D721Med (cell line): ENCODE measurements around the gene STIMATE.

Source experiments
- DNase-seq: peaks from one replicate; pipeline ENCODE4 v3.0.0; 2011; ENCODE audit warnings: low spot score; ENCODE audit not compliant: insufficient read length
- FAIRE-seq: peaks from 2 replicates; lab custom pipeline; 2011; peaks lifted over from hg19 to GRCh38; lab: Jason Lieb, UNC
- TF ChIP-seq, protein P1 (sequence below): IDR thresholded peaks from 2 replicates; pipeline ENCODE4 v1.5.1; 2012; ENCODE audit warnings: mild to moderate bottlenecking, control low read depth; ENCODE audit not compliant: insufficient read depth; ENCODE audit errors: missing control alignments

Gene STIMATE

DNA sequence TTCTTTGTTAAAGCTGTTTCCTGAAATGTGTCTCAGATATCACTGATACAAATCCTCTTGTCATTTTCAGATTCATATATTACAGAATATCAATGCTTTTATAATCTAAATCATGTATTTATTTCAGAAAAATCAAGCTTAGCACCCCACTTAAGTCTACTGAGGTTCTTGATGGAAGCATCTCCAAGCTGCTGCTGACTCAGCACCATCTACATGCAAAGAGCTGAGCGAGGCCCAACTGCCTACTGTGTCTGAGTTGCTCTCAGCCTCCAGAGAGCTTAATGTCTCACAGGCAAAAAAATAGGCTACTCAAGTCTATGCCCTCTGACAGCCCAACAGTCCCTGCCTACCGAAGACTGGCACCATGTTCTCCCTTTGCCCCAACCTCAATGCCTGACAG, 29.2 kb upstream of the STIMATE start:
- TF ChIP-seq, protein P1, sequence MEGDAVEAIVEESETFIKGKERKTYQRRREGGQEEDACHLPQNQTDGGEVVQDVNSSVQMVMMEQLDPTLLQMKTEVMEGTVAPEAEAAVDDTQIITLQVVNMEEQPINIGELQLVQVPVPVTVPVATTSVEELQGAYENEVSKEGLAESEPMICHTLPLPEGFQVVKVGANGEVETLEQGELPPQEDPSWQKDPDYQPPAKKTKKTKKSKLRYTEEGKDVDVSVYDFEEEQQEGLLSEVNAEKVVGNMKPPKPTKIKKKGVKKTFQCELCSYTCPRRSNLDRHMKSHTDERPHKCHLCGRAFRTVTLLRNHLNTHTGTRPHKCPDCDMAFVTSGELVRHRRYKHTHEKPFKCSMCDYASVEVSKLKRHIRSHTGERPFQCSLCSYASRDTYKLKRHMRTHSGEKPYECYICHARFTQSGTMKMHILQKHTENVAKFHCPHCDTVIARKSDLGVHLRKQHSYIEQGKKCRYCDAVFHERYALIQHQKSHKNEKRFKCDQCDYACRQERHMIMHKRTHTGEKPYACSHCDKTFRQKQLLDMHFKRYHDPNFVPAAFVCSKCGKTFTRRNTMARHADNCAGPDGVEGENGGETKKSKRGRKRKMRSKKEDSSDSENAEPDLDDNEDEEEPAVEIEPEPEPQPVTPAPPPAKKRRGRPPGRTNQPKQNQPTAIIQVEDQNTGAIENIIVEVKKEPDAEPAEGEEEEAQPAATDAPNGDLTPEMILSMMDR, result no peak
- DNase-seq (no peak), FAIRE-seq (no peak)

DNA sequence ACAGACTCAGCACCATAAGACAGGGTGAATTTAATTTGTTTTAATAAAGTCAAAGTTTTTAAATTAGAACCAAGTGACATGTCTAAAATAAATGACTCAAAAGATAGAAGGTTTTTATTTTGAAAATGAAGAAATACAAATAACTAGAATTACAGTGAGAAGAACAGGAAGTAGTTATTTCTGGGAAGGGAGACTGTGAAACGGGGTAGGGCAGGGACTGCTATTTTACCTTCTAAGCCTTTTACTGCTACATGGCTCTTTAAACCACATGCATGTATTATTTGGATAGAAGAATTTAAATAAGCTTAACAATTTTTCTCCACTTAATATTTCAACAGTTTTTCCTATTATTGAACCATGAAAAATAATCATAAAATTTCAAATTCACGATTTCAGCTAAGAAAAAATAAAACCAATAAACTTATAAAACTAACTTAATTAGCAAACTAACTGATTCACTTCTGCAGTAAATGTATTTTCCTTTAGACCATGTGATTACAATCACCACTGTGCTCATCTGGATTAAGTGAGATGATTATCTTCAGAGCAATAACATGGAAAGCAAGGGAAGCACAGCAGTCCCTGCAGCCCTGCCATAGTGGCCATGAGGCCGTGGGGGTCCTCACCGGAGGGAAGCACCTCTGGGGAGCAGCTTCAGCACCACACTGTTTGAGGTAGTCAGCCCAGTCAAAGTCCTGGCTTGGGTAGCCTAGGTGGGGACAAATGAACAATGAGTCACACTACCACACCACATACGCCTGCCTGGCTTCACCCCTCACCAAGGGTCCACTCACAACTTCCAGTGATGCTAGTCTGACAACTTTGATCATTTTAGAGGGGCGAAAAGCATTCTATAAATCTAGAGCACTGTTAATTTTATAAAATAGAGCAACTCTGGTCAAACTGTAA, 28.3 kb upstream of the STIMATE start:
- TF ChIP-seq, protein P1, result no peak
- no peak for DNase-seq
- no peak for FAIRE-seq

DNA sequence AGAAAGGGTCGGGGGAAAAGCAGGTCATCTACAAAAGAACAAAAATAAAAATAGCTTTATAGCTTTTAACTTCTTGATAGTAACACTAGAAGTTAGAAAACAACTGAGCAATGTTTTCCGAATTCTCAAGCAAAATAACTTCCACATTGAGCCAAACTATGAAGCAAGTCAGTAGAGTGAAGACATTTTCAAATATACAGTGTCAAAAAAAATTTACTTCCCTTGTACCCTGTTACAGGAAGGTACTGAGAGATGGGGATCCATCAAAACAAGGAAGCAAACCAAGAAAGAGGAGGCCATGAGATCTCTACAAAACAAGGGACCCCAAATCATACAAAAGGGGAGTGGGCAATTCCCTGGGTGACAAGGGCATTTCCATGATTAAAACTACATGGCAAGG, 26.6 kb upstream of the STIMATE start:
- TF ChIP-seq, protein P1, result no peak
- FAIRE-seq (no peak), DNase-seq (no peak)

DNA sequence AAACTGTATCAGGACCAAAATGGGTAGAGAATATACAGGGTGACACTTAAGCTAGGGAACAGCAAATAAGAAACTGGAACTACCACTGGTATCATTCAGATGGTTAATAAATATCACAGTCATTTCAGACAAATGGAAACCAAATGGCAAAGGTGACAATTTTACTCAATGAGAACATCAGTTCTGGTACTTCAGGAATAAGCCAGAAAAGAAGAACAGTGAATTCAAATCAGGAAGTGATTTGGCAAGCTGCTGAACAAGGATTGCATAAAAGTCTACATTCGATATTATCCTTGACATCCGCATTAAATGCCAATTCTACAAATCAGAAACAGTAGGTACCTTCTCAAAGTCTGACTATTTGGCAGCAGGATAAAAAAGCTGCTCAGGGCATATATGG, 23.5 kb upstream of the STIMATE start:
- FAIRE-seq, result no peak
- TF ChIP-seq, protein P1, result no peak
- no peak for DNase-seq

DNA sequence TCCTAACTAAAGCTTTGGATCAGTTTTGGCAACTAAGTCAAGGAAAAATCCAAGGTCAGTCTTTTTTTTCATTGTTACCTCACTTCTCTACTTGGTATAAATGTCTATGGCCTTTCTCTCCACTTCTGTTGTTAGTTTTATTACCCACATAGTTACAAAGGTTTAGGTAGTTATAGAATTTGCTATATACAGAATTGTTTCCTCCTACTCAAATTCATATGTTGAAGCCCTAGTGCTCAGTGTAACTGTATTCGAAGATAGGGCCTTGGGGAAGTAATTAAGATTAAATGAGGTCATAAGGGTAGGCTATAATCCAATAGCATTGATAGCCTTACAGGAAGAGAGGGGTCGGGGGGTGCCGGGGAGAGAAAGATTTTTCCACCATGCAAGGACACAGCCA, 19.7 kb upstream of the STIMATE start:
- no peak for FAIRE-seq
- TF ChIP-seq, protein P1, result no peak
- DNase-seq, result no peak

DNA sequence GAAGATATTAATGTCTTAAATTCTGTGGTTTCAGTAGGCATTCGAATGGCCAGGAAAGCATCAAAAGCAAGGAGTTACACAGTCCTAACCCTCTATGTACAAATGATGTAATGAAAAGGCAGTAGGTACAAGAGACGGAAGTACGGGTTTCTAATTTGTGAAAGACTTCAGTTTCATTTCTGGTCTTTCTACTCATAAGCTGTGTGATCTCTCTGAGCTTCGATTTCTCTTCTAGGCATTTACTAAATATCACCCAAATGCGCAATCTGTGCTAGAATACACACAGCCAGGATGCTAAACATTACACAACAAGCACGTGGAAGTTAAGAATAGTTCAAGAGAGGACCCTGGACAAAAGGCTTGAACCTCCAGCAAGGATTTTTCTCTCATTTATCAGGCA, 17.9 kb upstream of the STIMATE start:
- TF ChIP-seq, protein P1, result no peak
- DNase-seq (no peak), FAIRE-seq (no peak)
